HG02885 (cell line): Measurements from ENCODE around the gene TAX1BP3.

Experiments used
- ATAC-seq: cut with Tn5 transposase; IDR thresholded peaks from one replicate; pipeline ENCODE4 v1.9.1; 2021; ENCODE audit warnings: mild to moderate bottlenecking; ENCODE audit not compliant: unreplicated experiment, poor library complexity

The TAX1BP3 gene

GRCh38 chr17:3660311-3660891 lies 8.0 kb downstream of the TAX1BP3 start:
- ATAC-seq = no peak

GRCh38 chr17:3659541-3660111 lies 8.8 kb downstream of the TAX1BP3 start:
- no peak for ATAC-seq

- ATAC-seq = no peak
Measured at GRCh38 chr17:3658784-3659449, 9.5 kb downstream of the TAX1BP3 start.

GRCh38 chr17:3657874-3658783 lies 10.2 kb downstream of the TAX1BP3 start:
- no peak for ATAC-seq

GRCh38 chr17:3657588-3657869 lies 10.8 kb downstream of the TAX1BP3 start:
- ATAC-seq = no peak

- no peak for ATAC-seq
Measured at GRCh38 chr17:3656755-3657587, 11.4 kb downstream of the TAX1BP3 start.

- ATAC-seq = no peak
Measured at GRCh38 chr17:3656353-3656752, 12.0 kb downstream of the TAX1BP3 start.

- ATAC-seq = no peak
Measured at GRCh38 chr17:3655766-3656165, 12.6 kb downstream of the TAX1BP3 start.

- ATAC-seq = no peak
Measured at GRCh38 chr17:3647769-3648555, 20.4 kb downstream of the TAX1BP3 start.

GRCh38 chr17:3647251-3647650 lies 21.1 kb downstream of the TAX1BP3 start:
- no peak for ATAC-seq

GRCh38 chr17:3645310-3645709 lies 23.1 kb downstream of the TAX1BP3 start:
- no peak for ATAC-seq

- no peak for ATAC-seq
Measured at GRCh38 chr17:3643889-3644349, 24.5 kb downstream of the TAX1BP3 start.

GRCh38 chr17:3641717-3642486 lies 26.5 kb downstream of the TAX1BP3 start:
- ATAC-seq = no peak

GRCh38 chr17:3641014-3641413 lies 27.4 kb downstream of the TAX1BP3 start:
- no peak for ATAC-seq

GRCh38 chr17:3639981-3640596 lies 28.3 kb downstream of the TAX1BP3 start:
- ATAC-seq = no peak

- no peak for ATAC-seq
Measured at GRCh38 chr17:3636908-3637373, 31.4 kb downstream of the TAX1BP3 start.

GRCh38 chr17:3636154-3636907 lies 32.0 kb downstream of the TAX1BP3 start, which contains the start of the genes CTNS and SHPK:
Gene CTNS (plus strand): TSS chr17:3636760. CDS start chr17:3640207, 3,447 bp downstream.
Gene SHPK (minus strand): TSS chr17:3636250. CDS start chr17:3636219, 31 bp downstream.
- ATAC-seq = peak; percentile 96
